Testis (tissue), 2 donors: ENCODE measurements around the gene MECR.

Experiments used
- CTCF ChIP-seq, 3 experiments: fragments of 450-650 bp in 2 of 3; fragments of 200-600 bp in 1 of 3; sonication (generic) in 1 of 3; IDR thresholded peaks; one replicate each; pipeline ENCODE4 v1.5.1; 2016 to 2019; ENCODE audit warnings: antibody characterized with exemption in 3 of 3, mild to moderate bottlenecking in 2 of 3, moderate library complexity in 1 of 3
- POLR2A ChIP-seq: fragments of 450-650 bp; IDR thresholded peaks from one replicate; pipeline ENCODE4 v1.6.1; 2017; ENCODE audit warnings: antibody characterized with exemption, mild to moderate bottlenecking, moderate library complexity

DNA sequence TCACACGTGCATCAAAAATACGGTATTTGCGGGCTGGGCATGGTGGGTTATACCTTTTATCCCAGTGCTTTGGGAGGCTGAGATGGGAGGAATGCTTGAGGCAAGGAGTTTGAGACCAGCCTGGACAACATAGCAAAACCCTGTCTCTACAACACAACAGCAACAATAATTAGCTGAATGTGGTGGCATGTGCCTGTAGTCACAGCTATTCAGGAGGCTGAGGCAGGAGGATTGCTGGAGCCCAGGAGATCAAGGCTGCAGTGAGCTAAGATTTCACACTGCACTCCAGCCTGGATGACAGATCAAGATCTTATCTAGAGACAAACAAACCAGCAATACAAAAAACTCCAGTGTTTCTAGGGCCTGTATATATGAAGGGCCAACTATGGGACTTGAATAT lies 36.2 kb upstream of the MECR start:
- TF ChIP-seq CTCF (IDR thresholded peaks at IDR 0.05) (no peak), POLR2A (no peak)
